GM10266 (cell line): ENCODE data around the gene DPP6.

Source experiments
- DNase-seq: peaks from one replicate; pipeline ENCODE4 v3.0.0; 2012; ENCODE audit errors: extremely low spot score
- TF ChIP-seq, protein P1 (sequence below): IDR thresholded peaks from 2 replicates; pipeline ENCODE4 v1.5.1; 2012; ENCODE audit warnings: mild to moderate bottlenecking, low read depth; ENCODE audit not compliant: control insufficient read depth, insufficient read depth; ENCODE audit errors: missing control alignments

DPP6 gene

DNA sequence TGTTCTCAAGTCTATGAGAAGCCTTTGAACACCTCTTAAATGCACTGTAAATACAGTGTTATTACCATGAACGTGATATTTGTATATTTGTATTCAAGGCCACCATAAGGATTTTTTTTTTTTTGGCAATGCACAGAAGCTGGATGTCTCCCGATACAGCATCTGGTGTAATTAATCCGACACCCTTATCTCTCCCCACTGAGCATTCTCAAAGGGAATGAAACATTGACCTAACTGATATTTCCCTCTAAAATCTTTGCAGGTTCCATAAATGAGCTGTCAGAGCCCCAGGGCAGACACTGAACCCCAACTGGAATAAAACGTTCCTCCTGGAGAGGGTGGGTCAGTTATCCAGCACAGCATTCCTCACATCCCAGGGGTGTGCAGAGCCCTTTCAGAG lies 634.1 kb downstream of the DPP6 start:
- no peak for DNase-seq
- TF ChIP-seq, protein P1, sequence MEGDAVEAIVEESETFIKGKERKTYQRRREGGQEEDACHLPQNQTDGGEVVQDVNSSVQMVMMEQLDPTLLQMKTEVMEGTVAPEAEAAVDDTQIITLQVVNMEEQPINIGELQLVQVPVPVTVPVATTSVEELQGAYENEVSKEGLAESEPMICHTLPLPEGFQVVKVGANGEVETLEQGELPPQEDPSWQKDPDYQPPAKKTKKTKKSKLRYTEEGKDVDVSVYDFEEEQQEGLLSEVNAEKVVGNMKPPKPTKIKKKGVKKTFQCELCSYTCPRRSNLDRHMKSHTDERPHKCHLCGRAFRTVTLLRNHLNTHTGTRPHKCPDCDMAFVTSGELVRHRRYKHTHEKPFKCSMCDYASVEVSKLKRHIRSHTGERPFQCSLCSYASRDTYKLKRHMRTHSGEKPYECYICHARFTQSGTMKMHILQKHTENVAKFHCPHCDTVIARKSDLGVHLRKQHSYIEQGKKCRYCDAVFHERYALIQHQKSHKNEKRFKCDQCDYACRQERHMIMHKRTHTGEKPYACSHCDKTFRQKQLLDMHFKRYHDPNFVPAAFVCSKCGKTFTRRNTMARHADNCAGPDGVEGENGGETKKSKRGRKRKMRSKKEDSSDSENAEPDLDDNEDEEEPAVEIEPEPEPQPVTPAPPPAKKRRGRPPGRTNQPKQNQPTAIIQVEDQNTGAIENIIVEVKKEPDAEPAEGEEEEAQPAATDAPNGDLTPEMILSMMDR = no peak

DNA sequence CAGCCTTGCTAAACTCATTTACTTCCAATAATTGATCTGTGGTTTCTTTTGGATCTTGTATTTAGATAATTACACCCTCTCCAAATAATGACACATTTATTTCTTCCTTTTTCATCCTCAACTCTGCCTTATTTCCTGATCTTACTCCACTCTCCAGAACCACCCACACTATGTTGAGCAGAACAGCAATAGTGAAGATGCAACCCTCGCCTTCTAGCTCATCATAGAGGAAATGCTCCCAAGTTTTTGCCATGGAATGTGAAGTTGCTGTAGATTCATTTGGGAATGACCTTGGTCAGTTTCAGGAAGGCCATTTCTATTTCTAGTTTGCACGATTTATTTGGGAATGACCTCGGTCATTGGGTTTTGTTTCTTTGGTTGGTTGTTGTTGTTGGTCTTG lies 636.8 kb downstream of the DPP6 start:
- TF ChIP-seq, protein P1 = no peak
- no peak for DNase-seq

DNA sequence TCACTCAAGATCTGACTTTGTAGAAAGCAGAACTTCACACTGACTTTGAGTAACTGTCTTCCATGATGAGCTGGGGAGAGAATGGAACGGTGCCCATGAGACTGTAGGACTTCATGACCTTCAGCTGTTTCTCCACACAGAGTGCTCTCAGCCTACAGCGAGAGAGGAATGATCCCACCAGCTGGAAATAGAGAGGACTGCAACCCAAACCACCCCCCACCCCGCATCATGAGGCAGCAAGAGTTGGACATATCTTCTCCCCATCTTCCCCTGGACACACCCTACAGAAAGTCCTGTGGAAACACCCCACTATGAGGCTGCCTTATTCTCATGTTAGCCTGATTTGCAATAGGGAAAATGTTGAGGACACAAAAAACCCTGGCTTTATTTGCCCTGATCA lies 638.2 kb downstream of the DPP6 start:
- DNase-seq = no peak
- TF ChIP-seq, protein P1 = no peak

DNA sequence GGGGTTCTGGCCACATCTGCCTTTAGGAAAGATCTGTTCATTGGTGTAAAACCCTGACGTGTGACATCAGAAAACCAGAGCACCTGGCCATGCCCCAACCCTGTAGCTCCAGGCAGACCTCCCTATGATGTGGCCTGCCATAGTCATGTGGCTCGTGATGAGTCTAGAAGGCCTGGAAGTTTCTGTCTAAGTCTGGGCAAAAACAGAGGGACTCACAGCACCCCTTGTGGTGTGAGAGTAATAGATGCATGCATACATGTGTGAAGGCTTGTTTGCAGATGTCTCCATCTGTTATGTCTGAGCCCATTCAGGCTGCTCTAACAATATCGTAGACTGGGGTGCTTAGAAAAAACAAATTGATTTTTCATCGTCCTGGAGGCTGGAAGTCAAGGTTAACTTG lies 641.5 kb downstream of the DPP6 start:
- no peak for DNase-seq
- TF ChIP-seq, protein P1 = no peak

DNA sequence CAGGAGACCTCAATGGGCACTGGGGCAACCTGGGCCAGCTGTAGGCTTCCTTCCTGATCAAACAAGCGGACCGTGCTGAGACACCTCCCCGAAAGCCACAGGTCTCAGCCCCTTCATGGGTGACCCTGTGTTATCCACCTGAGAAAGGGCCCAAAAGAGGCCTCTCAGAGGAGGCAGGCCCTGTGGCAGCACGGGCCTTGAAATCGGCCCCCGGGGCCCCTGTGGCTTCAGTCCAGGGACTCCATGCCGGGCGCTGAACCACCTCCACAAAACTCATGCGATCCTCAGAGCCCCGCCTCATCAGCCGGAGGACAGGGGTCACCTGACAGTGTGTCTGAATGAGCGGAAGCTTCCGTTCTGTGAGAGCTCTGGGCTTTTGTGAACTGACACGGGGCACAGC lies 643.6 kb downstream of the DPP6 start:
- TF ChIP-seq, protein P1 = no peak
- DNase-seq = no peak

DNA sequence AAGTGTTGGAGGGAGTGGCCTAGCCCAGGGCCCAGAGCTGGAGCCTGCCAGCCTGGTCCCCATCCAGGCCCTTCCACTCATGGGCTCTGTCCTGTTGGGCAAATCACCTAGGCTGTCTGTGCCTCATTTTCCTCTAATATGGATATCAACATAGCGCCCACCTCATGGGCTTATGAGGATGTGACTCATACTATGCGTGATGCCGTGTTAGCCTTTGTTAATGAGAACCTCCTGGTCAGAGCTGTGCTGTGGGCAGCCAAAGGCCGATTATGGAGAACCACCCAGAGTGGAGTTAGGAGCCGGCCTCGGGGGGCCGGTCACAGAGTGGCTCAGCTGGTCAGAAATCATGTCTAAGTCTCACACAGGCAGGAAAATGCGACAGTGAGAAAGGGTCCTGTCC lies 644.4 kb downstream of the DPP6 start:
- TF ChIP-seq, protein P1 = no peak
- no peak for DNase-seq

DNA sequence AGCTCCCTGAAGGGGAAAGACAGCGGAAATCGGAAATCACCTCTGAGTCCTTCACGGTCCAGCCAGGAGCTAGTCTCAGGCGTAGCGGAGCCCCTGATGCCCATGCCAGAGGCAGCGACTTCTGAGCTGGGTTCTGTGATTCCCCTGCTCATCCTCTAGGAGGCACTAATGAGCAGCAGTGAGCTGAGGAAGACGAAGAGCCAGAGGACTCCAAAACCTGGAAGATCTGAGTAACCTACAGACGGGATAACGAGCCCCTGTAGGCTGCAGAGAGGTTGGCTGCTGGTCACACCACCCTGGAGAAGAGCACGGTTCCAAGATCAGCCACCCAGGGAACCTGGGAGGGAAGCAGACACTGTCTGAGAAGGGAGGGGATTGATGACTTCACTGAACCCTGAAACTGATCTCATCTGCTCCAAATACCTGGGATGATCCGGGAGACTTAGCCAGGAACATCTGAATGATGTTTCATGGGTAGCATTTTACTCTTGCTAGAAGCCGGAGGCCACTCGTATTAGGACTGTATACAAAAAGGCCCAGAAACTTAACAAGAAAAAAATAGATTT lies 646.6 kb downstream of the DPP6 start:
- TF ChIP-seq, protein P1 = no peak
- no peak for DNase-seq
